Natural killer cell treated with Interleukin-12 subunit alpha and Interleukin-12 subunit beta and Interleukin-15 and Interleukin-18, amount 100 ng/mL, for 72 hours (primary cell): ENCODE measurements around the gene TGFB1. TPM values are rescaled to one million over a fixed set of nuclear protein-coding genes. Genes with fewer than 3 reads are reported as not detected.
"Not testable (repeated sequence)": the region's sequence is repeated elsewhere in the genome, so short reads cannot be mapped to it uniquely, and the experiment has no call there.

ENCODE experiments used
- ATAC-seq, 2 donors: fragments of 150-1000 bp; cut with Tn5 transposase in 1 of 2; sonication (Bioruptor Pico), chemical (Tn5 transposase) in 1 of 2; 2 replicates each; pipeline ENCODE4 v1.10.0; 2021
- DNase-seq: peaks from one replicate; pipeline ENCODE4 v3.0.0; 2022; ENCODE audit warnings: low spot score
- H3K27ac Mint-ChIP-seq, 2 donors: 1 replicate in 1 of 2; 2 replicates in 1 of 2; pipeline ENCODE4 v1.8.0; 2022; ENCODE audit warnings: mixed read lengths in 2 of 2, mild to moderate bottlenecking in 1 of 2, moderate library complexity in 1 of 2
- H3K27me3 Mint-ChIP-seq, 2 donors: 1 replicate in 1 of 2; 2 replicates in 1 of 2; pipeline ENCODE4 v1.8.0; 2022; ENCODE audit warnings: mixed read lengths in 2 of 2
- H3K36me3 Mint-ChIP-seq: one replicate; pipeline ENCODE4 v1.8.0; 2022; ENCODE audit warnings: mixed read lengths
- H3K4me1 Mint-ChIP-seq, 2 donors: 1 replicate in 1 of 2; 2 replicates in 1 of 2; pipeline ENCODE4 v1.8.0; 2022; ENCODE audit warnings: low read depth in 2 of 2, mixed read lengths in 2 of 2, mild to moderate bottlenecking in 1 of 2
- H3K4me3 Mint-ChIP-seq: one replicate; pipeline ENCODE4 v1.8.0; 2022; ENCODE audit warnings: mixed read lengths
- H3K9me3 Mint-ChIP-seq: 2 replicates; pipeline ENCODE4 v1.8.0; 2022; ENCODE audit warnings: mixed read lengths
- total RNA-seq, 2 donors: library from RNA; stranded (reverse); gene quantifications; one replicate each; pipeline ENCODE4 v1.2.3, GENCODE V29; 2022

TGFB1 gene
- total RNA-seq, 2 donors from 2014 or later = 108 to 131 TPM

- not testable (repeated sequence) for ATAC-seq, H3K36me3 Mint-ChIP-seq, DNase-seq, H3K27me3 Mint-ChIP-seq, H3K4me3 Mint-ChIP-seq, H3K9me3 Mint-ChIP-seq
- peaks cover 47 to 50% of the 10 kb centered on the region in 2 donors for H3K4me1 Mint-ChIP-seq
- H3K27ac Mint-ChIP-seq = peak overlapping the region in 1 of 2 donors; percentile 66
Observed at GRCh38 chr19:41346916-41347315, 6.8 kb downstream of the TGFB1 start.

DNA sequence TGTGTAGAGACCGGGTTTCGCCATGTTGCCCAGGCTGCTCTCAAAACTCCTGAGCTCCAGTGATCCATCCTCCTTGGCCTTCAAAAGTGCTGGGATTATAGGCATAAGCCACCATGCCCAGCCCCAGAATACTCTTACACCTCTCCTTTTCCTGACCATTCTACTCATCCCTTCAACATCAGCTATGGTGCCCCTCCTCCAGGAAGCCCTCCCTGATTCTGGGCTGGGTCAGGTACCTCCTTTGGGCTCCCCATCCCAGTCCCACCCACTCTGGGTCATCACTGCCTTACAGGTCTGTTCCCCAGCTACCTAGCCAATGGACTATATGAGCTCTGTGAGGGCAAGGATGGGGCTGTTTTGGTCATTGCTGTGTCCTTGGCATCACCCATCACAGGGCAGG lies 9.6 kb downstream of the TGFB1 start:
- Mint-ChIP-seq H3K36me3 (peaks cover 5% of the 10 kb centered on the region), H3K27ac (peak overlapping the region; percentile 61 to 88), H3K27me3 (no peaks in the 10 kb centered on the region), H3K9me3 (no peaks in the 10 kb centered on the region), H3K4me3 (no peak overlapping the region), H3K4me1 (peaks cover 33 to 37% of the 10 kb centered on the region in 2 donors)
- ATAC-seq = no peak
- DNase-seq = no peak

GRCh38 chr19:41341669-41342490 lies 11.8 kb downstream of the TGFB1 start:
- peaks cover 10% of the 10 kb centered on the region for H3K36me3 Mint-ChIP-seq
- H3K27me3 Mint-ChIP-seq = no peaks in the 10 kb centered on the region
- no peak for DNase-seq
- H3K9me3 Mint-ChIP-seq = no peaks in the 10 kb centered on the region
- peaks cover 27 to 33% of the 10 kb centered on the region in 2 donors for H3K4me1 Mint-ChIP-seq
- peak overlapping the region; percentile 61 to 88 for H3K27ac Mint-ChIP-seq
- H3K4me3 Mint-ChIP-seq = peak overlapping the region; percentile 25
- peak in 1 of 2 donors; percentile 68 for ATAC-seq

DNA sequence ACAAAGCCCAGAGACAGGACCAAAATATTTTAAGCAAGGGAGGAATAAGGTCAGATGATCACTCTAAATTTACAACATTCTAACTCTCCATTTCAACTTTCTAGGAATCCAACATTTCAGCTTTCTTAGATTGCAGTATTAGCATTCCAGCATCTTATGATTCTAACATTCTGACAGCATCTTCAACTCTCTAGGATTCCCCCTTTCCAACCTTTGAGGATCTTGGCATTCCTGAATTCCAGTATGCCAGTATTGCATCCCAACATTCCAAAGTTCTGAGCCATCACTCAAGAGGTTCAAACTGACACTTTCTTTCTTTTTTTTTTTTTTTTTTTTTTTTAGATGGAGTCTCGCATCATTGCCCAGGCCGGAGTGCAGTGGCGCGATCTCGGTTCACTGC lies 13.8 kb downstream of the TGFB1 start:
- Mint-ChIP-seq H3K27ac (peak overlapping the region in 1 of 2 donors; percentile 81), H3K4me3 (no peak overlapping the region), H3K36me3 (peaks cover 10% of the 10 kb centered on the region), H3K27me3 (no peaks in the 10 kb centered on the region), H3K4me1 (peaks cover 34 to 35% of the 10 kb centered on the region in 2 donors), H3K9me3 (no peaks in the 10 kb centered on the region)
- no peak for DNase-seq
- ATAC-seq = no peak

DNA sequence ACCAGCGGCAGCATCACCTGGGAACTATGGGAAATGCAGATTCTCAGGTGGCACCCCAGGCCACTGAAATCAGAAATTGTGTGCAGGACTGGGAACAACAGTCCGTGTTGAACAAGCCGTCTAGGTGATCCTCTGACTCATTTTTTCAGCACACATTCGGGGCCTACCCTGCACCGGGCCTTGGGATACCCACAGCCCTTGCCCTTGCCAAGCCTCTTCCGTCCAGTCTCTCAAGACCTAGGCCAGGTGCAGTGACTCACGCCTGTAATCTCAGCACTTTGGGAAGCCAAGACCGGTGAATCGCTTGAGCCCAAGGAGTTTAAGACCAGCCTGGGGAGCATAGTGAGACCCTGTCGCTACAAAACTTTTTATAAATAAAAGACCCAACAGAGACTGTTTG lies 18.3 kb downstream of the TGFB1 start:
- peaks cover 21% of the 10 kb centered on the region for H3K36me3 Mint-ChIP-seq
- DNase-seq (no peak), ATAC-seq (no peak)
- no peak overlapping the region for H3K4me3 Mint-ChIP-seq
- H3K27ac Mint-ChIP-seq = peak overlapping the region; percentile 54 to 90
- H3K9me3 Mint-ChIP-seq = no peaks in the 10 kb centered on the region
- H3K27me3 Mint-ChIP-seq = no peaks in the 10 kb centered on the region
- peaks cover 34 to 42% of the 10 kb centered on the region in 2 donors for H3K4me1 Mint-ChIP-seq

GRCh38 chr19:41334793-41335192 lies 18.9 kb downstream of the TGFB1 start:
- Mint-ChIP-seq H3K4me3 (peak overlapping the region; percentile 42), H3K36me3 (peaks cover 24% of the 10 kb centered on the region), H3K27me3 (no peaks in the 10 kb centered on the region), H3K27ac (peak overlapping the region; percentile 54 to 90), H3K4me1 (peaks cover 35 to 43% of the 10 kb centered on the region in 2 donors), H3K9me3 (no peaks in the 10 kb centered on the region)
- peak; percentile 57 to 86 for ATAC-seq
- DNase-seq = no peak

DNA sequence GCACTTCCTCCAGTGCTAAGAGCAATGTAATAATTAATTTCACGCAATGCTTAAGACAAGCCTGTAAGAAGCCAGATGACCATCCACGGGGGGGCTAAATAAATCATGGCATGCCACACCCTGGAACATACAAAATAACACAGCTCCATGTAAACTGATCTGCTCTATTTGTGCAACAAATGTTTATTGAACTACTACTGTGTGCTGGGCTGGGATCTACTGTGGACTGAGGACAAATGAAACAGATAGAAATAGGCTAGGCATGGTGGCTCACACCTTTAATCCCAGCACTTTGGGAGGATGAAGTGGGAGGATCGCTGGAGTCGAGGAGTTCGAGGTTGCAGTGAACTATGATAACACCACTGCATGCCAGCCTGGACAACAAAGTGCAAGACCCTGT lies 21.3 kb downstream of the TGFB1 start:
- ATAC-seq (no peak), DNase-seq (no peak)
- Mint-ChIP-seq H3K4me1 (peaks cover 46 to 51% of the 10 kb centered on the region in 2 donors), H3K36me3 (peaks cover 20% of the 10 kb centered on the region), H3K27me3 (no peaks in the 10 kb centered on the region), H3K4me3 (no peak overlapping the region), H3K27ac (peak overlapping the region; percentile 2 to 59), H3K9me3 (no peaks in the 10 kb centered on the region)

GRCh38 chr19:41332000-41332399 lies 21.7 kb downstream of the TGFB1 start:
- Mint-ChIP-seq H3K27me3 (no peaks in the 10 kb centered on the region), H3K4me3 (peak overlapping the region; percentile 34), H3K27ac (peak overlapping the region; percentile 2 to 59), H3K9me3 (no peaks in the 10 kb centered on the region), H3K4me1 (peaks cover 48 to 53% of the 10 kb centered on the region in 2 donors), H3K36me3 (peaks cover 19% of the 10 kb centered on the region)
- DNase-seq = no peak
- no peak for ATAC-seq

GRCh38 chr19:41330946-41331678 lies 22.6 kb downstream of the TGFB1 start:
- Mint-ChIP-seq H3K4me3 (peak overlapping the region; percentile 34), H3K27me3 (no peaks in the 10 kb centered on the region), H3K4me1 (peaks cover 55 to 62% of the 10 kb centered on the region in 2 donors), H3K9me3 (no peaks in the 10 kb centered on the region), H3K36me3 (peaks cover 19% of the 10 kb centered on the region), H3K27ac (peak overlapping the region; percentile 2 to 59)
- DNase-seq = no peak
- no peak for ATAC-seq

GRCh38 chr19:41330481-41330880 lies 23.2 kb downstream of the TGFB1 start:
- no peaks in the 10 kb centered on the region for H3K9me3 Mint-ChIP-seq
- no peaks in the 10 kb centered on the region for H3K27me3 Mint-ChIP-seq
- H3K27ac Mint-ChIP-seq = peak overlapping the region; percentile 12 to 14
- DNase-seq = no peak
- peak overlapping the region; percentile 38 for H3K4me3 Mint-ChIP-seq
- peaks cover 19% of the 10 kb centered on the region for H3K36me3 Mint-ChIP-seq
- no peak for ATAC-seq
- H3K4me1 Mint-ChIP-seq = peaks cover 56 to 63% of the 10 kb centered on the region in 2 donors

- Mint-ChIP-seq H3K4me1 (peaks cover 67 to 68% of the 10 kb centered on the region in 2 donors), H3K36me3 (peaks cover 24% of the 10 kb centered on the region), H3K27me3 (no peaks in the 10 kb centered on the region), H3K27ac (peak overlapping the region; percentile 85 to 90), H3K4me3 (peak overlapping the region; percentile 85), H3K9me3 (no peaks in the 10 kb centered on the region)
- no peak for ATAC-seq
- no peak for DNase-seq
Observed at GRCh38 chr19:41328842-41329225, 24.9 kb downstream of the TGFB1 start.

- Mint-ChIP-seq H3K4me3 (peak overlapping the region; percentile 85), H3K36me3 (peaks cover 24% of the 10 kb centered on the region), H3K27me3 (no peaks in the 10 kb centered on the region), H3K27ac (peak overlapping the region; percentile 85 to 90), H3K9me3 (no peaks in the 10 kb centered on the region), H3K4me1 (peaks cover 70% of the 10 kb centered on the region in 2 donors)
- DNase-seq (peak; percentile 76), ATAC-seq (peak; percentile 59 to 69)
Observed at GRCh38 chr19:41328157-41328841, 25.4 kb downstream of the TGFB1 start.

DNA sequence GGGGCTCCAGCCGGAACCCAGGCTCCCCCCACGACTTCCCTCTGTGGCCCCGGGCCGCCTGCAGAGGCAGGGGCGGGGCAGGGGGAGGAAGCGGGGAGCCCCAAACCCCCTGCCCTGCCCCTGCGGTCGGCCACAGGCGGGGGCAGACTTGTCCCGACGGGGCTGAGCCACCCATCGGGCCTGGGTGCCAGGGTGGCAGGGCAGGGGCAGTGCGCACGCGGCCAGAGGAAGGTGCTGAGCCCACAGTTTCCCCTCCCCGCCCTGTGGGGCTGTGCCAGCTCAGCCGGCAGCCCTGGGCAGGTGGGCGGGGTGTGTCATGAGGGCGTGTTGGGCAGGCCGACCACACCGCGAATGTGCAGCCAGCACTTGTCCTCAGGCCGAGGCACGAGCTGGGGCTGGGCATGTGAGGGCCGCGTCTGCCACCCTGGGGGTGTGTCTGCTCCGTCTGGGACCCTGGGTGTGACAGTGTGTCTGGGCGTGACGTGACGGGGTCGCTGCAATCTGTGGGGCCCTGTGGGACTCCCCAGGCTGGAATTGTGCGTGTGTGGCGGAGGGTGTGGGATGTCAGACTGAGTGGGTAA lies 26.1 kb downstream of the TGFB1 start:
- Mint-ChIP-seq H3K4me3 (peak overlapping the region; percentile 85), H3K9me3 (no peaks in the 10 kb centered on the region), H3K4me1 (peaks cover 74 to 75% of the 10 kb centered on the region in 2 donors), H3K27ac (peak overlapping the region; percentile 85 to 90), H3K27me3 (no peaks in the 10 kb centered on the region), H3K36me3 (peaks cover 24% of the 10 kb centered on the region)
- DNase-seq (peak; percentile 92), ATAC-seq (peak; percentile 84 to 88)
